ENCODE results near the gene SLC5A10.

Gene SLC5A10

GRCh38 chr17:18966831-18967624, 15.1 kb downstream of the SLC5A10 start:
- H4K20me1 ChIP-seq (ENCODE audit: insufficient read depth) = no peaks in the 10 kb centered on the region
- H3K4me3 ChIP-seq (IDR thresholded peaks at IDR 0.05; ENCODE audit: insufficient read depth, low read depth, low read length) = no peak overlapping the region
- no peak overlapping the region for H3K4me2 ChIP-seq
- no peak overlapping the region for H2AFZ ChIP-seq (ENCODE audit: low read depth)
- H3K27me3 ChIP-seq (ENCODE audit: insufficient read depth, low read depth) = no peaks in the 10 kb centered on the region
- no peaks in the 10 kb centered on the region for H3K79me2 ChIP-seq (ENCODE audit: insufficient read depth, low read depth)
- H3K9ac ChIP-seq = no peak overlapping the region
- H3K36me3 ChIP-seq (ENCODE audit: insufficient read depth) = no peaks in the 10 kb centered on the region
- TF ChIP-seq CTCF (conservative IDR thresholded peaks at IDR 0.05; ENCODE audit: low read depth, low read length) = no peak
- no peak overlapping the region for H3K27ac ChIP-seq
- no peaks in the 10 kb centered on the region for H3K4me1 ChIP-seq (ENCODE audit: low read depth, poor library complexity, severe bottlenecking)

- no peaks in the 10 kb centered on the region for H3K4me1 ChIP-seq (ENCODE audit: low read depth, poor library complexity, severe bottlenecking)
- TF ChIP-seq CTCF (conservative IDR thresholded peaks at IDR 0.05; ENCODE audit: low read depth, low read length) = no peak
- H3K4me2 ChIP-seq = no peak overlapping the region
- no peak overlapping the region for H3K9ac ChIP-seq
- H4K20me1 ChIP-seq (ENCODE audit: insufficient read depth) = no peaks in the 10 kb centered on the region
- H3K27ac ChIP-seq = no peak overlapping the region
- no peak overlapping the region for H3K4me3 ChIP-seq (IDR thresholded peaks at IDR 0.05; ENCODE audit: insufficient read depth, low read depth, low read length)
- H3K27me3 ChIP-seq (ENCODE audit: insufficient read depth, low read depth) = no peaks in the 10 kb centered on the region
- no peaks in the 10 kb centered on the region for H3K79me2 ChIP-seq (ENCODE audit: insufficient read depth, low read depth)
- H3K36me3 ChIP-seq (ENCODE audit: insufficient read depth) = no peaks in the 10 kb centered on the region
- H2AFZ ChIP-seq (ENCODE audit: low read depth) = no peak overlapping the region
Observed at GRCh38 chr17:18967916-18968315, 16.0 kb downstream of the SLC5A10 start.

- no peak for TF ChIP-seq CTCF (conservative IDR thresholded peaks at IDR 0.05; ENCODE audit: low read depth, low read length)
- no peaks in the 10 kb centered on the region for H4K20me1 ChIP-seq (ENCODE audit: insufficient read depth)
- H3K4me1 ChIP-seq (ENCODE audit: low read depth, poor library complexity, severe bottlenecking) = no peaks in the 10 kb centered on the region
- no peaks in the 10 kb centered on the region for H3K79me2 ChIP-seq (ENCODE audit: insufficient read depth, low read depth)
- no peaks in the 10 kb centered on the region for H3K27me3 ChIP-seq (ENCODE audit: insufficient read depth, low read depth)
- no peak overlapping the region for H3K27ac ChIP-seq
- no peak overlapping the region for H3K4me3 ChIP-seq (IDR thresholded peaks at IDR 0.05; ENCODE audit: insufficient read depth, low read depth, low read length)
- H3K9ac ChIP-seq = no peak overlapping the region
- H3K4me2 ChIP-seq = no peak overlapping the region
- no peaks in the 10 kb centered on the region for H3K36me3 ChIP-seq (ENCODE audit: insufficient read depth)
- H2AFZ ChIP-seq (ENCODE audit: low read depth) = no peak overlapping the region
Observed at GRCh38 chr17:18968345-18968744, 16.4 kb downstream of the SLC5A10 start.

- Histone ChIP-seq H3K36me3 (ENCODE audit: insufficient read depth) (no peaks in the 10 kb centered on the region), H4K20me1 (ENCODE audit: insufficient read depth) (no peaks in the 10 kb centered on the region), H2AFZ (ENCODE audit: low read depth) (no peak overlapping the region), H3K27ac (no peak overlapping the region), H3K79me2 (ENCODE audit: insufficient read depth, low read depth) (no peaks in the 10 kb centered on the region), H3K4me1 (ENCODE audit: low read depth, poor library complexity, severe bottlenecking) (no peaks in the 10 kb centered on the region), H3K9ac (no peak overlapping the region), H3K4me2 (no peak overlapping the region), H3K27me3 (ENCODE audit: insufficient read depth, low read depth) (no peaks in the 10 kb centered on the region), H3K4me3 (IDR thresholded peaks at IDR 0.05; ENCODE audit: insufficient read depth, low read depth, low read length) (no peak overlapping the region)
- no peak for TF ChIP-seq CTCF (conservative IDR thresholded peaks at IDR 0.05; ENCODE audit: low read depth, low read length)
Observed at GRCh38 chr17:18968945-18969887, 17.3 kb downstream of the SLC5A10 start.

All from KMS-11 (cell line).